GM20431 (cell line): ENCODE data around the gene SEM1.
"Not testable (repeated sequence)": the region's sequence is repeated elsewhere in the genome, so short reads cannot be mapped to it uniquely, and the experiment has no call there.

ENCODE experiments used
- in situ Hi-C: fragments of 300-500 bp; cut with MseI, MboI; formaldehyde crosslinking; loops from one replicate; pipeline ENCODE4 v1.15.0; 2020; ENCODE audit warnings: low sequenced_read_pairs; ENCODE audit not compliant: unreplicated experiment

The SEM1 gene

GRCh38 chr7:96709381-96710228 is at the start of gene SEM1:
TSS of gene SEM1 (minus strand) at chr7:96709846. CDS start at chr7:96709763, 83 bp downstream.
- in situ Hi-C loops: no loop called here

- in situ Hi-C loops: not testable (repeated sequence)
Measured at GRCh38 chr7:96757880-96758279, 48.2 kb upstream of the SEM1 start.

- in situ Hi-C loops: no loop called here
Measured at GRCh38 chr7:96747418-96747940, 37.8 kb upstream of the SEM1 start.

GRCh38 chr7:96740130-96740529 is 30.5 kb upstream of the SEM1 start:
- in situ Hi-C loops: no loop called here

GRCh38 chr7:96739609-96740008 is 30.0 kb upstream of the SEM1 start:
- in situ Hi-C loops: no loop called here

- in situ Hi-C loops: no loop called here
Measured at GRCh38 chr7:96739167-96739566, 29.5 kb upstream of the SEM1 start.

- in situ Hi-C loops: no loop called here
Measured at GRCh38 chr7:96738705-96739104, 29.1 kb upstream of the SEM1 start.

- in situ Hi-C loops: no loop called here
Measured at GRCh38 chr7:96737545-96738050, 28.0 kb upstream of the SEM1 start.

- in situ Hi-C loops: no loop called here
Measured at GRCh38 chr7:96734343-96734742, 24.7 kb upstream of the SEM1 start.

- in situ Hi-C loops: no loop called here
Measured at GRCh38 chr7:96729820-96730219, 20.2 kb upstream of the SEM1 start.

- in situ Hi-C loops: no loop called here
Measured at GRCh38 chr7:96728139-96728538, 18.5 kb upstream of the SEM1 start.

- in situ Hi-C loops: no loop called here
Measured at GRCh38 chr7:96727534-96728088, 18.0 kb upstream of the SEM1 start.

GRCh38 chr7:96723622-96724021 is 14.0 kb upstream of the SEM1 start:
- in situ Hi-C loops: no loop called here

- in situ Hi-C loops: not testable (repeated sequence)
Measured at GRCh38 chr7:96722928-96723327, 13.3 kb upstream of the SEM1 start.

- in situ Hi-C loops: no loop called here
Measured at GRCh38 chr7:96720843-96721242, 11.2 kb upstream of the SEM1 start.

GRCh38 chr7:96719164-96719563 is 9.5 kb upstream of the SEM1 start:
- in situ Hi-C loops: no loop called here

- in situ Hi-C loops: no loop called here
Measured at GRCh38 chr7:96718107-96719003, 8.7 kb upstream of the SEM1 start.

- in situ Hi-C loops: no loop called here
Measured at GRCh38 chr7:96713037-96713436, 3.4 kb upstream of the SEM1 start.

- in situ Hi-C loops: no loop called here
Measured at GRCh38 chr7:96710544-96710943, 898 bp upstream of the SEM1 start.

GRCh38 chr7:96708872-96709271 is 774 bp downstream of the SEM1 start:
- in situ Hi-C loops: no loop called here
